Osteocyte (in vitro differentiated cells): ENCODE data around the gene ZNF277. TPM values are rescaled to one million over a fixed set of nuclear protein-coding genes. Genes with fewer than 3 reads are reported as not detected.

ENCODE experiments used
- DNase-seq: peaks from one replicate; pipeline ENCODE4 v3.0.0; 2021; ENCODE audit warnings: mixed read lengths; ENCODE audit not compliant: unreplicated experiment; ENCODE audit errors: extremely low spot score
- H3K27ac Mint-ChIP-seq: one replicate; pipeline ENCODE4 v1.8.0; 2021; ENCODE audit warnings: mild to moderate bottlenecking, mixed read lengths; ENCODE audit not compliant: unreplicated experiment
- H3K27me3 Mint-ChIP-seq: one replicate; pipeline ENCODE4 v1.8.0; 2021; ENCODE audit warnings: mixed read lengths; ENCODE audit not compliant: unreplicated experiment
- H3K36me3 Mint-ChIP-seq: one replicate; pipeline ENCODE4 v1.8.0; 2021; ENCODE audit warnings: mixed read lengths; ENCODE audit not compliant: unreplicated experiment
- H3K4me1 Mint-ChIP-seq: one replicate; pipeline ENCODE4 v1.8.0; 2021; ENCODE audit warnings: mixed read lengths; ENCODE audit not compliant: unreplicated experiment
- H3K4me3 Mint-ChIP-seq: one replicate; pipeline ENCODE4 v1.8.0; 2021; ENCODE audit warnings: mild to moderate bottlenecking, moderate library complexity, mixed read lengths; ENCODE audit not compliant: unreplicated experiment
- H3K9me3 Mint-ChIP-seq: one replicate; pipeline ENCODE4 v1.8.0; 2021; ENCODE audit warnings: mixed read lengths; ENCODE audit not compliant: unreplicated experiment
- total RNA-seq: library from RNA; stranded (reverse); gene quantifications from 2 replicates; pipeline ENCODE4 v1.2.1, GENCODE V29; 2021
- TF ChIP-seq, protein P1 (sequence below): fragments of 200-600 bp; sonication (generic); IDR thresholded peaks from 2 replicates; pipeline ENCODE4 v1.5.0; 2021; ENCODE audit warnings: antibody characterized with exemption, mild to moderate bottlenecking, moderate library complexity

The ZNF277 gene
- total RNA-seq, 1 donor from 2014 or later: 28.1 TPM

DNA sequence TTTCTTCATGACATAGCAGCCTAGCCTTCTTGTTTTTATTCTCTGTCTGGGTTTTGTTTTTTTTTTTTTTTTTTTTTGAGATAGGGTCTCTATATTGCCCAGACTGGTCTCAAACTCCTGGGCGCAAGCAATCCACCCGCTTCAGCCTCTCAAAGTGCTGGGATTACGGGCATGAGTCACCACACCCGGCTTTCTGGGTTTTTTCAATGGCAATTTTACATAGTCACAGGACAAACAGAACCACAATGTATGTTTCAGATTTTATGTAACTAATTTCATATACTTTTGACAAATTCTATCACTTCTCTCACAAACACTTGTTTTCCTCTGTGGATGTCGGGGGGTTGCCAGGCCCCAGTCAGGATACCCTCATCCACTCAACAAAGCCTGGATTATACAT lies 16.8 kb upstream of the ZNF277 start:
- Mint-ChIP-seq H3K27me3 (no peaks in the 10 kb centered on the region), H3K36me3 (no peaks in the 10 kb centered on the region), H3K9me3 (no peaks in the 10 kb centered on the region), H3K4me3 (no peak overlapping the region), H3K27ac (no peak overlapping the region), H3K4me1 (peaks cover 25% of the 10 kb centered on the region)
- TF ChIP-seq, protein P1, sequence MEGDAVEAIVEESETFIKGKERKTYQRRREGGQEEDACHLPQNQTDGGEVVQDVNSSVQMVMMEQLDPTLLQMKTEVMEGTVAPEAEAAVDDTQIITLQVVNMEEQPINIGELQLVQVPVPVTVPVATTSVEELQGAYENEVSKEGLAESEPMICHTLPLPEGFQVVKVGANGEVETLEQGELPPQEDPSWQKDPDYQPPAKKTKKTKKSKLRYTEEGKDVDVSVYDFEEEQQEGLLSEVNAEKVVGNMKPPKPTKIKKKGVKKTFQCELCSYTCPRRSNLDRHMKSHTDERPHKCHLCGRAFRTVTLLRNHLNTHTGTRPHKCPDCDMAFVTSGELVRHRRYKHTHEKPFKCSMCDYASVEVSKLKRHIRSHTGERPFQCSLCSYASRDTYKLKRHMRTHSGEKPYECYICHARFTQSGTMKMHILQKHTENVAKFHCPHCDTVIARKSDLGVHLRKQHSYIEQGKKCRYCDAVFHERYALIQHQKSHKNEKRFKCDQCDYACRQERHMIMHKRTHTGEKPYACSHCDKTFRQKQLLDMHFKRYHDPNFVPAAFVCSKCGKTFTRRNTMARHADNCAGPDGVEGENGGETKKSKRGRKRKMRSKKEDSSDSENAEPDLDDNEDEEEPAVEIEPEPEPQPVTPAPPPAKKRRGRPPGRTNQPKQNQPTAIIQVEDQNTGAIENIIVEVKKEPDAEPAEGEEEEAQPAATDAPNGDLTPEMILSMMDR: no peak
- DNase-seq: no peak

DNA sequence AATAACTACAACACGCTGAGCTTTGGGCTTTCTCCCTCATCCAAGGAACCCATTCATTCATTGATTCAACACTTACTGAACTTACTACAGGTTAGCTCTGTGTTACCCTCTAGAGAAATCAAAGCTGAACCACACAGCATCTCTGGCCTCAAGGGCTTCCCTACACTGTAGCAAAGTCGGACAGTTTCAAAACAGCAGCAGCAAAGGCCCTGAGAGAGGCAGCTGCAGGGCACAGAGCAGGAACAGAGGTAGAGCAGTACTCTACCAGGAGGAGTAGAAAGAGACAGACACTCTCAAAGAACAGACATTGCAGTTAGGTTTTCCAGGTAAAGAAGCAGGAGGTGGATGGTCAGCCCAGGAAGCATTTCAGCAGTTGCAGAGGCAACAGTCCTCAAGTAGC lies 16.4 kb upstream of the ZNF277 start:
- H3K27me3 Mint-ChIP-seq: no peaks in the 10 kb centered on the region
- TF ChIP-seq, protein P1: no peak
- no peaks in the 10 kb centered on the region for H3K9me3 Mint-ChIP-seq
- no peak overlapping the region for H3K4me3 Mint-ChIP-seq
- no peak overlapping the region for H3K27ac Mint-ChIP-seq
- peaks cover 24% of the 10 kb centered on the region for H3K4me1 Mint-ChIP-seq
- DNase-seq: no peak
- no peaks in the 10 kb centered on the region for H3K36me3 Mint-ChIP-seq

DNA sequence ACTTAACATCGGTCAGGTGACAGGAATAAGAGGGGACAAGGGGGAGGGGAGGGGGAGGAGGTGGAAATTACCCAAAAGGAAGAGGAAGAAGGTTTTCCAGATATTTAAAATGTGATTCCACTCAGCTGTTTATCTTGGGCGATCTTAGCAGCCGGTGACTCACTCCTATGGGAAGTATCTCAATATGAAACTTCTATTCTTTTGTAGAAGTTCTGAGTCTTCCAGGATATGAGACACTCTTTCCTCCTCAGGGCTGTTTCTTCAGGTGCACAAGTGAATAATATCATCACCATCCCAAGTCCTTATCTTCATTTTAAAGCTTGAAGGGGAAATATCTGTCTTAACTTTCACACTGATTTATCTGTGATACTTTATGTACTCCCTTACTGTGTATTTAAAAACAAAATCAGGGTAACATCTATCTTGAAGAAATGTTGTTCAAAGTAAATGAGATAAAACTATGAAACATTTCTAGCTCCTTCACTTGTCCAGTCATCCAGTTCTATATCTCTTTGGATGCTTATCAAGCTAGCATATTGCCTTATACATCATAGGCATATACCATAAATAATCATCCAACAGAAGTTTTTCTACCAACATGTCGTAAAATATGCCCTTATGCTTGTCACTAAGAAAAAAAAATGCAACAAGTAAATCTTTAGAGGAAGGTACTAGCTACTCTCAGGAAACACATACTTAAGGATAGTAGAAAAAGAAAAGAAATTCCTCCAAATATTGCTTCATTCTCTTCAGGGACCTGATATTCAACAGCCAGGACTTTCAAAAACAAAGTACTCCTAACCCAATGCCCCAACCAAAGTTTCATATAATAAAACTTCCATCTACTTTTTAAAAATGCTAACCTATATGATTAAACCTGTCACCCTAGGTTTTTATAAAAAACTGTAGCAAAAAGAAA lies 14.0 kb upstream of the ZNF277 start:
- Mint-ChIP-seq H3K9me3 (no peaks in the 10 kb centered on the region), H3K27ac (peak overlapping the region; percentile 58), H3K4me3 (no peak overlapping the region), H3K27me3 (no peaks in the 10 kb centered on the region), H3K4me1 (peaks cover 24% of the 10 kb centered on the region), H3K36me3 (no peaks in the 10 kb centered on the region)
- no peak for DNase-seq
- TF ChIP-seq, protein P1: no peak

DNA sequence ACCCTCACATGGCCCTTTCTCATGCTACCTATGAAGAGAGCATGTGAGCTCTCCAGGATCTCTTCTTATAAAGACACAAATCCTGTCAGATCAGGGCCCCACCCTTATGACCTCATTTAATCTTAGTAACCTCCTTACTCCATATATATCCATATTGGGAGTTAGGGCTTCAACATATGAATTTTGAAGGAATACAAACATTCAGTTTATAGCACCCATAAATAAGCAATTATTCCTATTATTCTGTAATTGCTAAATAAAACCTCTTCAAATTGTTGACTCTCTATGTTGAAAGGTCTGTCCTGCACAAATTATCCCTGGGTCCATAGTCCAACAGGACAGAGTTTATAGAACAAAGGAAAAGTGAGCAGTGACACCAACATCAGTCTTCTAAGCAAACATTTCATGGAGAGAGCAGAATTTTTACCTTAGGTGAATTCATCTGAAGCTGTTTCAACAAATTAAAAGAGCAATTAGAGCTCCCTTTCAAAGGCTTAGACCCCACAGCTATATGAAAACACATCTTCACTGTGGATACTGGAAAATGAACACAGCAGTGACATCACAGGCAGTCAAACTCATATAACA lies 12.5 kb upstream of the ZNF277 start:
- TF ChIP-seq, protein P1: no peak
- no peak overlapping the region for H3K4me3 Mint-ChIP-seq
- H3K27ac Mint-ChIP-seq: peak overlapping the region; percentile 24
- DNase-seq: no peak
- no peaks in the 10 kb centered on the region for H3K36me3 Mint-ChIP-seq
- no peaks in the 10 kb centered on the region for H3K27me3 Mint-ChIP-seq
- no peaks in the 10 kb centered on the region for H3K9me3 Mint-ChIP-seq
- peaks cover 25% of the 10 kb centered on the region for H3K4me1 Mint-ChIP-seq

DNA sequence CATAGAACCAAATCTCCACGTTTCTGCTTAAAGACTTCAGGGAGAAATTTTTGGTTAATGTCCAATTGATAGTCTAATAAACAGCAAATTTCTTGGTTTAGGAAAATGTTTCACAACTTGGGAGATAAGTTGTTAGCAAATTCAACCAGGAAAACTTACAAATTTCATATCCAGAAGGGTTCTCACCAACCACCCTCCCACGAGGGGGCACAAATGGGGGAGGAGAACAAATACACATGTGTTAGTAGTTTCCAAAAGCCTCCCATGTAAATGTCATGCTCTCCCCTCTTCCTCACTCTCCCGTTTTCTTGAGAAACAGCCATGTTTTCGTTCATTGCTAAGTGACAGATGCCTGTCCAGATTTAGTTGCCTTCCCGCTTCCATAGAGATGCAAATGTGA lies 10.8 kb upstream of the ZNF277 start:
- H3K36me3 Mint-ChIP-seq: no peaks in the 10 kb centered on the region
- TF ChIP-seq, protein P1: no peak
- no peak overlapping the region for H3K27ac Mint-ChIP-seq
- no peak overlapping the region for H3K4me3 Mint-ChIP-seq
- H3K4me1 Mint-ChIP-seq: peaks cover 34% of the 10 kb centered on the region
- no peaks in the 10 kb centered on the region for H3K27me3 Mint-ChIP-seq
- no peak for DNase-seq
- H3K9me3 Mint-ChIP-seq: no peaks in the 10 kb centered on the region
